K562 (cell line): Measurements from ENCODE around the gene CRTC3. TPM values are rescaled to one million over a fixed set of nuclear protein-coding genes. Genes with fewer than 3 reads are reported as not detected.

Experiments used
- BRD4 ChIP-seq: fragments of 200-600 bp; sonication (generic); IDR thresholded peaks from 2 replicates; pipeline ENCODE4 v1.6.1; 2017; ENCODE audit warnings: inconsistent platforms
- EHMT2 ChIP-seq: fragments of 450-650 bp; IDR thresholded peaks from 2 replicates; pipeline ENCODE4 v1.6.1; 2018; ENCODE audit warnings: antibody characterized with exemption
- ELF1 ChIP-seq: fragments of 200-800 bp; sonication (Bioruptor generic); IDR thresholded peaks from 2 replicates; pipeline ENCODE4 v1.6.1; 2016; ENCODE audit warnings: missing genetic modification characterization, missing compliant biosample characterization
- FOS ChIP-seq: IDR thresholded peaks from 3 replicates; pipeline ENCODE4 v1.6.1; 2011; ENCODE audit not compliant: insufficient read length; ENCODE audit errors: extremely low read depth
- HCFC1 ChIP-seq: IDR thresholded peaks from 2 replicates; pipeline ENCODE4 v1.6.1; 2012; ENCODE audit warnings: low read depth, low read length, improper control_type of control experiment
- SMAD2 ChIP-seq: fragments of 150-350 bp; IDR thresholded peaks from 2 replicates; pipeline ENCODE4 v1.6.1; 2014; ENCODE audit warnings: low read depth, mild to moderate bottlenecking, low read length
- SP1 ChIP-seq: sonication (generic); formaldehyde crosslinking; IDR thresholded peaks from 2 replicates; pipeline ENCODE4 v1.8.1; 2022; ENCODE audit warnings: mild to moderate bottlenecking, missing genetic modification reagents
- ZNF197 ChIP-seq: fragments of 200-800 bp; sonication (Bioruptor generic); IDR thresholded peaks from 2 replicates; pipeline ENCODE4 v1.6.1; 2016; ENCODE audit warnings: low read depth, missing genetic modification characterization, missing compliant biosample characterization
- ZNF384 ChIP-seq: IDR thresholded peaks from 2 replicates; pipeline ENCODE4 v1.6.1; 2012; ENCODE audit warnings: low read depth, low read length, improper control_type of control experiment
- ZNF644 ChIP-seq: fragments of 200-800 bp; sonication (Bioruptor generic); IDR thresholded peaks from 2 replicates; pipeline ENCODE4 v1.6.1; 2016; ENCODE audit warnings: low read depth, missing genetic modification characterization, missing compliant biosample characterization
- ZNF699 ChIP-seq: fragments of 250-450 bp; sonication (Bioruptor Pico); IDR thresholded peaks from 2 replicates; pipeline ENCODE4 v1.8.0; 2021; ENCODE audit warnings: mild to moderate bottlenecking, moderate library complexity; ENCODE audit not compliant: insufficient replicate concordance
- ZSCAN32 ChIP-seq: fragments of 450-650 bp; formaldehyde crosslinking; IDR thresholded peaks from 2 replicates; pipeline ENCODE4 v1.4.0; 2020; ENCODE audit warnings: mild to moderate bottlenecking, moderate library complexity
- polyA plus RNA-seq, 8 experiments: library from polyadenylated mRNA; depleted of rRNA in 4 of 8; stranded (reverse) in 5 of 8; unstranded in 3 of 8; fragments of >200 nt; fragmentation: Nextera tagmentation in 2 of 8; fragmentation: Illumina TruSeq in 1 of 8; extraction: Ambion mirVana in 2 of 8; extraction: Trizol in 1 of 8; gene quantifications; 2 replicates each; pipeline versions ENCODE4 v1.2.1 to v1.2.3, GENCODE V29; 2011 to 2014; ENCODE audit warnings: inconsistent platforms in 1 of 8, missing spikeins in 1 of 8
- total RNA-seq, 7 experiments: library from RNA; depleted of rRNA in 6 of 7; stranded (reverse); fragments of >200 nt in 6 of 7; fragmentation: Illumina TruSeq in 2 of 7; extraction: Trizol in 2 of 7; gene quantifications; 2 replicates each; pipeline versions ENCODE4 v1.2.1 to v1.2.3, GENCODE V29; 2011 to 2021; ENCODE audit warnings: low replicate concordance in 1 of 7
- TF ChIP-seq, protein P1 (sequence below): fragments of 450-650 bp; IDR thresholded peaks from 2 replicates; pipeline ENCODE4 v1.6.1; 2016; ENCODE audit warnings: missing biosample characterization, missing genetic modification characterization
- TF ChIP-seq, protein P2 (sequence below): fragments of 450-650 bp; IDR thresholded peaks from 2 replicates; pipeline ENCODE4 v1.6.1; 2018; ENCODE audit not compliant: partially characterized antibody
- TF ChIP-seq, protein P3 (sequence below): fragments of 250-450 bp; sonication (Bioruptor Pico); IDR thresholded peaks from 2 replicates; pipeline ENCODE4 v1.8.0; 2021; ENCODE audit warnings: borderline replicate concordance, mild to moderate bottlenecking, moderate library complexity; ENCODE audit not compliant: poor library complexity, severe bottlenecking
- TF ChIP-seq, protein P4 (sequence below), 2 experiments: fragments of 250-450 bp in 1 of 2; fragments of 450-650 bp in 1 of 2; sonication (Bioruptor Pico) in 1 of 2; IDR thresholded peaks; 2 replicates each; pipeline versions ENCODE4 v1.6.1 to v1.8.0; 2016 to 2021; ENCODE audit warnings: mild to moderate bottlenecking in 2 of 2, moderate library complexity in 2 of 2, missing compliant biosample characterization in 1 of 2, missing genetic modification characterization in 1 of 2
- TF ChIP-seq, protein P5 (sequence below): fragments of 450-650 bp; IDR thresholded peaks from 2 replicates; pipeline ENCODE4 v1.7.0; 2016; ENCODE audit warnings: borderline replicate concordance

CRTC3 gene
- total and polyA plus RNA-seq, 9 of the 15 experiments (the other 6 are each of a cell fraction or from before 2014, with no cell fraction given) = 1.2 to 19.0 (median 11.6) TPM

DNA sequence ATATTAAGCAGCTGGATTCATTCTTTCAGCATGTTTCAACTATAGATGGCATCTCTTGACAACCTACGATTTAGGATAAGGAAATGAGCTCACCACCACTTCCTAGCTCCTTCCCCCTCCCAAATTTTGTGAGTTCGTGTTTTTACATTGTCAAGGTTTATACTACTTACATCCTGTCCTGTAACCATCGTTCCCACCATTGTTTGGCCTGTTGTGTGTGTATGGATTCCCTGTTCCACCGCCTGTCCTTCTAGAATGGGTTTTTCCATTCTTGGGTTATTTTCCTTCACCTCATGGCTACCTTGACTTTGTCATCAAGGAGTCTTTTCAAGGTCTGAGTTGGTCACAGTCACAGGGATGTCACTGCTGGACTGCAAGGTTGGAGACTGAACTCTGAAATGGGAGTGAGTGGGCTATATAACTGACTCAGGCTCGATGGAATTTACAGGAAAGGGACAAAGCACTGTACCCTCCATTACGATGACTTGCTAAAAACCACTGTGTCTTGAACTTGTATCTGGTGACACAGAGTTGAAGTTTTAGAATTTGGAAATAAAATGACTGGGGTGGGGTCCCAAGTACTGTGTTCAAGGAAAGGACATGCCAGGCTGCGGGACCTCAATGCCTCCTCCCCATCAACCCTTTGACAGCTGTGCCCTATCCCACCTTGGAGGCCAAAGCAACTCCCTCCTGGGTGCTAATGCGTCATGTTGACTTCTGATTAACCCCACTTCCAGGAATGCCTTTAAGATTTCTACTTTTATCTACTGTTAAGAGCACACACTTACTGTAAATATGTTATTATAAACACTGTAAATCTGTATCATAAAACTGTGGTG lies 120.6 kb downstream of the CRTC3 start (continued):
- TF ChIP-seq HCFC1 (no peak), ZNF197 (CRISPR knock-in tag) (peak; percentile 20; the same call in 1 of the 2 replicates), ZSCAN32 (CRISPR knock-in tag) (0 out of 2 replicates have a peak, but pooled peaks have one; percentile 44), ELF1 (tag) (peak; percentile 37; the same call in 1 of the 2 replicates), ZNF699 (CRISPR knock-in tag) (no peak), SP1 (CRISPR knock-in tag) (no peak), SMAD2 (no peak), ZNF644 (tag) (no peak; the same call in 1 of the 2 replicates), BRD4 (peak; percentile 83), ZNF384 (no peak), FOS (no peak), EHMT2 (peak; percentile 80)
- TF ChIP-seq, protein P1, sequence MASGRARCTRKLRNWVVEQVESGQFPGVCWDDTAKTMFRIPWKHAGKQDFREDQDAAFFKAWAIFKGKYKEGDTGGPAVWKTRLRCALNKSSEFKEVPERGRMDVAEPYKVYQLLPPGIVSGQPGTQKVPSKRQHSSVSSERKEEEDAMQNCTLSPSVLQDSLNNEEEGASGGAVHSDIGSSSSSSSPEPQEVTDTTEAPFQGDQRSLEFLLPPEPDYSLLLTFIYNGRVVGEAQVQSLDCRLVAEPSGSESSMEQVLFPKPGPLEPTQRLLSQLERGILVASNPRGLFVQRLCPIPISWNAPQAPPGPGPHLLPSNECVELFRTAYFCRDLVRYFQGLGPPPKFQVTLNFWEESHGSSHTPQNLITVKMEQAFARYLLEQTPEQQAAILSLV = peak; percentile 10; the same call in 1 of the 2 replicates
- TF ChIP-seq, protein P2, sequence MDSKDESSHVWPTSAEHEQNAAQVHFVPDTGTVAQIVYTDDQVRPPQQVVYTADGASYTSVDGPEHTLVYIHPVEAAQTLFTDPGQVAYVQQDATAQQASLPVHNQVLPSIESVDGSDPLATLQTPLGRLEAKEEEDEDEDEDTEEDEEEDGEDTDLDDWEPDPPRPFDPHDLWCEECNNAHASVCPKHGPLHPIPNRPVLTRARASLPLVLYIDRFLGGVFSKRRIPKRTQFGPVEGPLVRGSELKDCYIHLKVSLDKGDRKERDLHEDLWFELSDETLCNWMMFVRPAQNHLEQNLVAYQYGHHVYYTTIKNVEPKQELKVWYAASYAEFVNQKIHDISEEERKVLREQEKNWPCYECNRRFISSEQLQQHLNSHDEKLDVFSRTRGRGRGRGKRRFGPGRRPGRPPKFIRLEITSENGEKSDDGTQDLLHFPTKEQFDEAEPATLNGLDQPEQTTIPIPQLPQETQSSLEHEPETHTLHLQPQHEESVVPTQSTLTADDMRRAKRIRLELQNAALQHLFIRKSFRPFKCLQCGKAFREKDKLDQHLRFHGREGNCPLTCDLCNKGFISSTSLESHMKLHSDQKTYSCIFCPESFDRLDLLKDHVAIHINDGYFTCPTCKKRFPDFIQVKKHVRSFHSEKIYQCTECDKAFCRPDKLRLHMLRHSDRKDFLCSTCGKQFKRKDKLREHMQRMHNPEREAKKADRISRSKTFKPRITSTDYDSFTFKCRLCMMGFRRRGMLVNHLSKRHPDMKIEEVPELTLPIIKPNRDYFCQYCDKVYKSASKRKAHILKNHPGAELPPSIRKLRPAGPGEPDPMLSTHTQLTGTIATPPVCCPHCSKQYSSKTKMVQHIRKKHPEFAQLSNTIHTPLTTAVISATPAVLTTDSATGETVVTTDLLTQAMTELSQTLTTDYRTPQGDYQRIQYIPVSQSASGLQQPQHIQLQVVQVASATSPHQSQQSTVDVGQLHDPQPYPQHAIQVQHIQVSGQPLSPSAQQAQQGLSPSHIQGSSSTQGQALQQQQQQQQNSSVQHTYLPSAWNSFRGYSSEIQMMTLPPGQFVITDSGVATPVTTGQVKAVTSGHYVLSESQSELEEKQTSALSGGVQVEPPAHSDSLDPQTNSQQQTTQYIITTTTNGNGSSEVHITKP = no peak
- TF ChIP-seq, protein P3, sequence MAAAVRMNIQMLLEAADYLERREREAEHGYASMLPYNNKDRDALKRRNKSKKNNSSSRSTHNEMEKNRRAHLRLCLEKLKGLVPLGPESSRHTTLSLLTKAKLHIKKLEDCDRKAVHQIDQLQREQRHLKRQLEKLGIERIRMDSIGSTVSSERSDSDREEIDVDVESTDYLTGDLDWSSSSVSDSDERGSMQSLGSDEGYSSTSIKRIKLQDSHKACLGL = no peak
- TF ChIP-seq, protein P4, sequence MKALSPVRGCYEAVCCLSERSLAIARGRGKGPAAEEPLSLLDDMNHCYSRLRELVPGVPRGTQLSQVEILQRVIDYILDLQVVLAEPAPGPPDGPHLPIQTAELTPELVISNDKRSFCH (CRISPR knock-in tag; IDR thresholded peaks at IDR 0.05) = no peak
- TF ChIP-seq, protein P4 (tag; IDR thresholded peaks at IDR 0.05) = peak; percentile 94; the same call in 1 of the 2 replicates
- TF ChIP-seq, protein P5, sequence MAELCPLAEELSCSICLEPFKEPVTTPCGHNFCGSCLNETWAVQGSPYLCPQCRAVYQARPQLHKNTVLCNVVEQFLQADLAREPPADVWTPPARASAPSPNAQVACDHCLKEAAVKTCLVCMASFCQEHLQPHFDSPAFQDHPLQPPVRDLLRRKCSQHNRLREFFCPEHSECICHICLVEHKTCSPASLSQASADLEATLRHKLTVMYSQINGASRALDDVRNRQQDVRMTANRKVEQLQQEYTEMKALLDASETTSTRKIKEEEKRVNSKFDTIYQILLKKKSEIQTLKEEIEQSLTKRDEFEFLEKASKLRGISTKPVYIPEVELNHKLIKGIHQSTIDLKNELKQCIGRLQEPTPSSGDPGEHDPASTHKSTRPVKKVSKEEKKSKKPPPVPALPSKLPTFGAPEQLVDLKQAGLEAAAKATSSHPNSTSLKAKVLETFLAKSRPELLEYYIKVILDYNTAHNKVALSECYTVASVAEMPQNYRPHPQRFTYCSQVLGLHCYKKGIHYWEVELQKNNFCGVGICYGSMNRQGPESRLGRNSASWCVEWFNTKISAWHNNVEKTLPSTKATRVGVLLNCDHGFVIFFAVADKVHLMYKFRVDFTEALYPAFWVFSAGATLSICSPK = no peak
